ENCODE measurements around the gene STBD1.

Gene STBD1

GRCh38 chr4:76313547-76313946 is 7.0 kb downstream of the STBD1 start:
- H3K9me3 ChIP-seq (ENCODE audit: insufficient read depth, low read depth, low read length), result peaks cover 3% of the 10 kb centered on the region; the same call in 1 of the 2 replicates
- peaks cover 17% of the 10 kb centered on the region for H3K4me1 ChIP-seq (ENCODE audit: insufficient read depth, low read length, poor library complexity, severe bottlenecking)
- no peak overlapping the region for H3K4me2 ChIP-seq (ENCODE audit: low read depth, low read length, poor library complexity, severe bottlenecking)
- no peaks in the 10 kb centered on the region for H3K9me2 ChIP-seq (replicated peaks; ENCODE audit: low read depth, low read length)
- no peak overlapping the region for H2AFZ ChIP-seq (ENCODE audit: low read length)
- peaks cover 9% of the 10 kb centered on the region for H3K79me2 ChIP-seq (ENCODE audit: insufficient read depth, low read length)
- H4K20me1 ChIP-seq (ENCODE audit: insufficient read depth, low read length, poor library complexity, severe bottlenecking), result no peaks in the 10 kb centered on the region
- no peaks in the 10 kb centered on the region for H3K27me3 ChIP-seq (ENCODE audit: insufficient read depth, low read length, poor library complexity, severe bottlenecking)
- H3K4me3 ChIP-seq (ENCODE audit: low read length, poor library complexity, severe bottlenecking), result no peak overlapping the region
- H3F3A ChIP-seq (ENCODE audit: low read depth), result no peaks in the 10 kb centered on the region
- H3K36me3 ChIP-seq (ENCODE audit: insufficient read depth, low read length), result no peaks in the 10 kb centered on the region
- TF ChIP-seq EZH2phosphoT487 (IDR thresholded peaks at IDR 0.05; ENCODE audit: borderline replicate concordance) (no peak), CTCF (conservative IDR thresholded peaks at IDR 0.05; ENCODE audit: low read length) (no peak)
- no peak overlapping the region for H3K9ac ChIP-seq (ENCODE audit: low read depth, low read length, poor library complexity, severe bottlenecking)

- no peak overlapping the region for H2AFZ ChIP-seq (ENCODE audit: low read length)
- H3K79me2 ChIP-seq (ENCODE audit: insufficient read depth, low read length), result no peaks in the 10 kb centered on the region
- TF ChIP-seq CTCF (conservative IDR thresholded peaks at IDR 0.05; ENCODE audit: low read length) (no peak), EZH2phosphoT487 (IDR thresholded peaks at IDR 0.05; ENCODE audit: borderline replicate concordance) (no peak)
- no peaks in the 10 kb centered on the region for H3F3A ChIP-seq (ENCODE audit: low read depth)
- no peak overlapping the region for H3K4me3 ChIP-seq (ENCODE audit: low read length, poor library complexity, severe bottlenecking)
- no peak overlapping the region for H3K9ac ChIP-seq (ENCODE audit: low read depth, low read length, poor library complexity, severe bottlenecking)
- peaks cover 7% of the 10 kb centered on the region; the same call in 1 of the 2 replicates for H3K9me3 ChIP-seq (ENCODE audit: insufficient read depth, low read depth, low read length)
- no peaks in the 10 kb centered on the region for H4K20me1 ChIP-seq (ENCODE audit: insufficient read depth, low read length, poor library complexity, severe bottlenecking)
- no peaks in the 10 kb centered on the region for H3K9me2 ChIP-seq (replicated peaks; ENCODE audit: low read depth, low read length)
- H3K27me3 ChIP-seq (ENCODE audit: insufficient read depth, low read length, poor library complexity, severe bottlenecking), result no peaks in the 10 kb centered on the region
- no peak overlapping the region for H3K4me2 ChIP-seq (ENCODE audit: low read depth, low read length, poor library complexity, severe bottlenecking)
- no peaks in the 10 kb centered on the region for H3K36me3 ChIP-seq (ENCODE audit: insufficient read depth, low read length)
- peaks cover 5% of the 10 kb centered on the region for H3K4me1 ChIP-seq (ENCODE audit: insufficient read depth, low read length, poor library complexity, severe bottlenecking)
Measured at GRCh38 chr4:76315267-76315918, 8.9 kb downstream of the STBD1 start.

DNA sequence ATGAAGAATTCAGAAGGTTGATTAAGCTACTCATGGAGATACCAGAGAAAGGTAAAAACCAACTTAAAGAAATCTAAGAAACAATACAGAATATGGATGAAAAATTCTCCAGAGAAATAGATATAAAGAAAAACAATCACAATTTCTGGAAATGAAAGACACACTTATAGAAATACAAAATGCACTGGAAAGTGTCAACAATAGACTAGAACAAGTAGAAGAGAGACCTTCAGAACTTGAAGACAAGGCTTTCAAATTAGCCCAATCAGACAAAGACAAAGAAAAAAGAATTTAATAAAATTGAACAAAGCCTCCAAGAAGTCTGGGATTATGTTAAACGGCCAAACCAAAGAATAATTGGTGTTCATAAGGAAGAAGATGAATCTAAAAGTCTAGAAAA is 9.6 kb downstream of the STBD1 start:
- no peaks in the 10 kb centered on the region for H4K20me1 ChIP-seq (ENCODE audit: insufficient read depth, low read length, poor library complexity, severe bottlenecking)
- no peak overlapping the region for H3K9ac ChIP-seq (ENCODE audit: low read depth, low read length, poor library complexity, severe bottlenecking)
- peaks cover 5% of the 10 kb centered on the region for H3K4me1 ChIP-seq (ENCODE audit: insufficient read depth, low read length, poor library complexity, severe bottlenecking)
- peaks cover 7% of the 10 kb centered on the region; the same call in 1 of the 2 replicates for H3K9me3 ChIP-seq (ENCODE audit: insufficient read depth, low read depth, low read length)
- no peak overlapping the region for H2AFZ ChIP-seq (ENCODE audit: low read length)
- H3F3A ChIP-seq (ENCODE audit: low read depth), result no peaks in the 10 kb centered on the region
- no peaks in the 10 kb centered on the region for H3K36me3 ChIP-seq (ENCODE audit: insufficient read depth, low read length)
- H3K4me3 ChIP-seq (ENCODE audit: low read length, poor library complexity, severe bottlenecking), result no peak overlapping the region
- H3K27me3 ChIP-seq (ENCODE audit: insufficient read depth, low read length, poor library complexity, severe bottlenecking), result no peaks in the 10 kb centered on the region
- H3K9me2 ChIP-seq (replicated peaks; ENCODE audit: low read depth, low read length), result no peaks in the 10 kb centered on the region
- TF ChIP-seq CTCF (conservative IDR thresholded peaks at IDR 0.05; ENCODE audit: low read length) (no peak), EZH2phosphoT487 (IDR thresholded peaks at IDR 0.05; ENCODE audit: borderline replicate concordance) (no peak)
- H3K4me2 ChIP-seq (ENCODE audit: low read depth, low read length, poor library complexity, severe bottlenecking), result no peak overlapping the region
- H3K79me2 ChIP-seq (ENCODE audit: insufficient read depth, low read length), result no peaks in the 10 kb centered on the region
